Activated effector memory CD4-positive, alpha-beta T cell treated with anti-CD3 and anti-CD28 coated beads, Interleukin-2, amount 50 U/mL, for 16 hours (primary cell): ENCODE results near the gene CNOT3.
"Not testable (repeated sequence)": the region's sequence is repeated elsewhere in the genome, so short reads cannot be mapped to it uniquely, and the experiment has no call there.

Experiments used
- DNase-seq: peaks from one replicate; pipeline ENCODE4 v3.0.0-alpha.2; 2020

CNOT3 gene

GRCh38 chr19:54173359-54173699 is 35.8 kb downstream of the CNOT3 start:
- DNase-seq, result no peak

- no peak for DNase-seq
These were observed 36.6 kb downstream of the CNOT3 start for GRCh38 chr19:54173951-54174834.

GRCh38 chr19:54178581-54179261 is 41.2 kb downstream of the CNOT3 start:
- peak; percentile 79 for DNase-seq

DNA sequence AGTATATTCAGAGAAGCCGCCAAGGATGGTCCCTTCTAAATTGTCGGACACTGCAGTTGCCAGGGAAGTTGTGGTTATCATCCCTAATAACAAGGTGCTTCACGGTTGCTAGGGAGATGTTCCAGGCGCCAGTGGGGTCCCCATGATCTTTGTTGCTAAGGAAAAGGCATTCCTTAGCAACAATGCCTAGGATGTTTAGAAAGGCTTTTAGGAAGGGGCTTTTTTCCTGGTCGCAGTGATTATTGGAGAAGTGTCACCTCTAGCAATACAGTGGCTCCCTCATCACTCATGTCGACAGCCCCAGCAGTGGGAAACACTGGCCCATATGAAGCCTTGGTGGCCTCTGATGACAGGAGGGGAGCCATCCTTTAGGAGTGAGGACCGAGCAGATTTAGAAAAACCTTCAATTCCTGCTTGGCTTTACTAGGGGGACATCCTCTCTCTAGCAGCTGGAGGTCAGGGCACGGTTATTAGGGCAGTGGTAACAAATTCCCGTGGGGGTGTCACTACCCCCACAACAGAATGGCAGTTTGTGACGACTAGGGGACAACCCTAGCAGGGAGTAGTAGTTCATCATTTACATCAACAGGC is 41.8 kb downstream of the CNOT3 start:
- no peak for DNase-seq

GRCh38 chr19:54179921-54180461 is 42.4 kb downstream of the CNOT3 start:
- no peak for DNase-seq

GRCh38 chr19:54180691-54181091 is 43.1 kb downstream of the CNOT3 start:
- no peak for DNase-seq

DNA sequence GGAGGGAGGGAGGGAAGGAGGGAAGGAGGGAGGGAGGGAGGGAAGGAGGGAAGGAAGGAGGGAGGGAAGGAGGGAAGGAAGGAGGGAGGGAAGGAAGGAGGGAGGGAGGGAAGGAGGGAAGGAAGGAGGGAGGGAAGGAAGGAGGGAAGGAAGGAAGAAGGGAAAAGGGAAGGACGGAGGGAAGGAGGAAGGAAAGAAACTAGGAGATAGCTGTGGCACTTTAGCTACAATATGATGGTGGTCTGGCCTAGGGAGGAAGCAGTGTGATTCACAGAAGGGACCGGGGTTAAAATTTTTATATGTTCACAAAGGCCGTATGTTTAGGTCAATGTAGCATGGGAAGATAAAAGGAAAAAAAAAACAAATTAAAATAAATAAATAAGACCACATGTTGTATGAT is 44.3 kb downstream of the CNOT3 start:
- DNase-seq, result not testable (repeated sequence)

- DNase-seq, result no peak
These were observed 45.9 kb downstream of the CNOT3 start for GRCh38 chr19:54183431-54183830.

DNA sequence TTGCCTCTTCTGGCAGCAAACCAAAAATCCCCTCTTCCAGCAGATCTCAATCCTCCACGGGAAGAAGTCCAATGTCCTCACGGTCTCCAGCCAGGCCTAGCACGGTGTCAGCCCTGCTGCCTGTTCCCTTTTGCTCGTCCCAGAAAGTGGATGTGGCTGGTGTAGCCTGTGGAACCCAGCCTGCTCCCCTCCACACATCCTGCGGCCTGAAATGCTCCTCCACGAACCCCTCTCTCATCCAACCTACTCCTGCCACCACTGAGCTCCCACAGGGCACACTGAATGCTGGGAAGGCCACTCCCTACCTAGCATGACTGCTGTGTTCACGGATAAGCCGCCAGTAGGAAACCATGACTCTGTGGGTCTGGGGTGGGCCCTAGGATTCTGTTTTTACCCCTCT is 48.8 kb downstream of the CNOT3 start:
- no peak for DNase-seq

DNA sequence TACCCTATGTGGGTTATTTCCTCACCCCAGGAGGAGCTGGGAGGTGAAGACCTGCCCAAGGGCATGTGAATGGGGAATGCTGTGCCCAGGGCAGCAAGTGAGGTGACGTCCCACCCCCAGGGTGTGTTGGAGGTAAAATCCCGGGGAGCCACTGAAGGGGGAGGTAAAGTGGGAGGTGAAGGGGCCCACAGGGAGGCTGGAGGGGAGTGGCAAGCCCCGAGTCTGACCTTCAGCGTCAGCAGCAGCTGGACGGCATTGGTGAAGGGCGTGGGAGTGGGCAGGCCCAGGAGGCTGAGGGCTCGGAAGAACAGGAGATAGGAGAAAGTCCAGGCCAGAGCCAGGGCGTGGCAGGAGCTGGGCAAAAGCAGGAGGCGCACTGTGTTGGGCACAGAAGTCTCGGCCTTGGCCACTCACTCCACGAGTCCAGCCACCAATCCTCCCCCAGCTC is 49.4 kb downstream of the CNOT3 start:
- no peak for DNase-seq

- peak; percentile 91 for DNase-seq
These were observed 50.8 kb downstream of the CNOT3 start for GRCh38 chr19:54188215-54188871.

DNA sequence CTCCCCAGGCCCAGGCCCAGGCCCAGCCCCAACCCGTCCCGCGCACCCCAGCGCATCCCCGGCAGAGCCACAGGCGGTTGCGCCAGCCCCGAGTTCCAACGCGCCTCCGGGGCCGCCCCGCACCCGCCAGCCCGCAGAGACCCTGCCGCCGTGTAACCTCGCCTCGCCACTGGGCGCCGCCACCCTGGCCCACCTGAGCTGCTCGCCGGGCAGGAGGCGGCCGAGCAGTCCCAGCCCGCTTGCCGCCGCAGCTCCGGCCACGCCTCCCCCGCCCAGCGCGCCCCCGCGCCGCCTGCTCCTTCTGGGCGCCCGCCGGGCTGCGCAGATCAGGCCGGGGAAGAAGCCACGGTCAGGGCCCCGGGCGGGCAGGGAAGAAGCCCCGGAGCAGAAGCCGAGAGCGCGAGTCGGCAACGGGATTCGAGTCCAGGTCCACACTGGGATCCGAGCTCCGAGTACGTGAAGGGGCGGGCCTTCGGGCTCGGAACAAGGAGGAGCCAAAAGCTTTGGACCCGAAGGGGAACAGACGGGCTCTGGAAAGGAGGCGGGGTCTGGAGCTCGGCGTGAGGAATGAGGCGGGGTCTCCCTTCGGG is 51.7 kb downstream of the CNOT3 start, which contains the start of gene MBOAT7:
TSS of gene MBOAT7 (minus strand) at position 436 of the 590 bp plus-strand sequence. CDS start 1,072 bp downstream, outside the sequence.
- no peak for DNase-seq

- DNase-seq, result peak; percentile 100
These were observed 52.4 kb downstream of the CNOT3 start for GRCh38 chr19:54189735-54190502.

- peak; percentile 100 for DNase-seq
These were observed 53.0 kb downstream of the CNOT3 start for GRCh38 chr19:54190503-54191010.

GRCh38 chr19:54191011-54191810 is 53.6 kb downstream of the CNOT3 start, which contains the start of gene TSEN34:
Gene TSEN34, plus strand, starts transcription at chr19:54191308. Its CDS starts 57 bp downstream, at chr19:54191365.
- DNase-seq, result peak; percentile 95

DNA sequence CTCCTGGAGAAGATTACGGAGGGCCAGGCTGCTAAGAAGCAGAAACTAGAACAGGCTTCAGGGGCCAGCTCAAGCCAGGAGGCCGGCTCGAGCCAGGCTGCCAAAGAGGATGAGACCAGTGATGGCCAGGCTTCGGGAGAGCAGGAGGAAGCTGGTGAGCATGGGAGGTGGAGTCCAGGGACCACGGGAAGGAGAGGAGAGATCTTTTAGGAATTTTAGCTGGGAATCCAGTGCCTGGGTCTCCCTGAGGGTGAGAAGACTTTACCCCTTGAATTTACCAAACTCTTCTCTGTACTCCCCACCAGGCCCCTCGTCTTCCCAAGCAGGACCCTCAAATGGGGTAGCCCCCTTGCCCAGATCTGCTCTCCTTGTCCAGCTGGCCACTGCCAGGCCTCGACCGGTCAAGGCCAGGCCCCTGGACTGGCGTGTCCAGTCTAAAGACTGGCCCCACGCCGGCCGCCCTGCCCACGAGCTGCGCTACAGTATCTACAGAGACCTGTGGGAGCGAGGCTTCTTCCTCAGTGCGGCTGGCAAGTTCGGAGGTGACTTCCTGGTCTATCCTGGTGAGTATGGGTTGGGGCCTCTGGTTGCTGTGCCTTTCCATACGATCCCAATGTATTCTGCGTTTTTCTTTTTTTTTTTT is 54.4 kb downstream of the CNOT3 start:
- no peak for DNase-seq

GRCh38 chr19:54193011-54193410 is 55.4 kb downstream of the CNOT3 start:
- no peak for DNase-seq

GRCh38 chr19:54194463-54194862 is 56.9 kb downstream of the CNOT3 start:
- DNase-seq, result not testable (repeated sequence)

GRCh38 chr19:54196536-54196935 is 59.0 kb downstream of the CNOT3 start:
- no peak for DNase-seq

DNA sequence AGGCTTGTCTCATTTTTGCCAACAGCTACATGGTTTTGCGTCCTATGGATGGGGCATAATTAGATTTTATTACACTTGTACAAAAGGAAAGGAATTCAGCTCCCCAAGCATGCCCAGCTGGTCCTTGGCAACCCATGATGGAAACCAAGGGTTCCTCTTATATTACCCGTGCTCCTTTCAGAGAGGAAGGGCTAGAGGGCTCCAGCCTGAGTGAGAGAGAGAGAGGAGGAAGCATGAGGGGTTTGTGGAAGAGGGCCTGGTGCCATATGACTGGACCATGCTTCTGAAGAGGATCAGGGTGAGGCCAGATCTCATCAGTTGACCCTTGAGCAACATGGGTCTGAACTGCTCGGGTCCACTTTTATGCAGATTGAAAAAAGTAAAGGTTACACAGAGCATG is 59.6 kb downstream of the CNOT3 start:
- no peak for DNase-seq
